Suprapubic skin (tissue), 2 donors: ENCODE data around the gene PCSK5.

Source experiments
- EP300 ChIP-seq: sonication (generic); formaldehyde crosslinking; IDR thresholded peaks from one replicate; pipeline ENCODE4 v1.6.1; 2017; ENCODE audit warnings: antibody characterized with exemption
- POLR2A ChIP-seq, 2 donors: fragments of 450-650 bp; IDR thresholded peaks; one replicate each; pipeline ENCODE4 v1.6.1; 2017; ENCODE audit warnings: antibody characterized with exemption in 2 of 2, mild to moderate bottlenecking in 2 of 2, moderate library complexity in 2 of 2

GRCh38 chr9:76353280-76353679, 462.8 kb downstream of the PCSK5 start:
- TF ChIP-seq POLR2A (IDR thresholded peaks at IDR 0.05) (no peak), EP300 (no peak)
